IMR-90 (cell line): ENCODE data around the gene TNFRSF9. TPM values are rescaled to one million over a fixed set of nuclear protein-coding genes. Genes with fewer than 3 reads are reported as not detected.
A peak's percentile ranks its signal among the peaks of the same experiment; 100 is the strongest.

Source experiments
- ATAC-seq: fragments of 200-7000 bp; cut with Tn5 transposase; 2 replicates; pipeline ENCODE4 v1.9.1; 2020; ENCODE audit warnings: low read depth, mild to moderate bottlenecking, moderate library complexity
- BruUV-seq: library from RNA; stranded (reverse); fragments of 400-500 nt; replicated peaks from 2 replicates; lab custom pipeline; 2021; lab: Mats Ljungman, UMichigan
- CTCF ChIA-PET: fragments of 300-600 bp; formaldehyde crosslinking; extraction: SDS; loops from one replicate; lab custom pipeline; 2021; ENCODE audit warnings: antibody characterized with exemption; lab: Yijun Ruan, JAX
- POLR2A ChIA-PET: fragments of 300-600 bp; sonication (Branson Sonifier 250); formaldehyde crosslinking; loops from one replicate; lab custom pipeline; 2022; ENCODE audit warnings: antibody characterized with exemption; ENCODE audit not compliant: unreplicated experiment; lab: Charles Lee
- DNase-seq: peaks from one replicate; pipeline ENCODE4 v3.0.0; 2013
- H2AFZ ChIP-seq: replicated peaks from 2 replicates; pipeline ENCODE3; 2013; ENCODE audit warnings: low read length, mild to moderate bottlenecking; ENCODE audit not compliant: poor library complexity
- H2AK5ac ChIP-seq: 2 replicates; pipeline ENCODE4 v1.6.1; 2013; ENCODE audit warnings: low read depth, low read length, inconsistent platforms
- H2AK9ac ChIP-seq: replicated peaks from 2 replicates; pipeline ENCODE3; 2013; ENCODE audit warnings: mild to moderate bottlenecking, low read depth, low read length, moderate library complexity; ENCODE audit not compliant: poor library complexity
- H2BK120ac ChIP-seq: 2 replicates; pipeline ENCODE4 v1.6.1; 2013; ENCODE audit warnings: low read depth, low read length, inconsistent platforms
- H2BK15ac ChIP-seq: 3 replicates; pipeline ENCODE4 v1.6.1; 2013; ENCODE audit warnings: low read depth, low read length, inconsistent platforms
- H2BK20ac ChIP-seq: 2 replicates; pipeline ENCODE4 v1.6.1; 2013; ENCODE audit warnings: low read depth, mild to moderate bottlenecking, inconsistent platforms, low read length, moderate library complexity
- H2BK5ac ChIP-seq: 2 replicates; pipeline ENCODE4 v1.6.1; 2013; ENCODE audit warnings: mild to moderate bottlenecking, low read depth, low read length, inconsistent platforms; ENCODE audit not compliant: poor library complexity, severe bottlenecking
- H3K14ac ChIP-seq: replicated peaks from 2 replicates; pipeline ENCODE4 v1.6.1; 2013; ENCODE audit warnings: low read depth, low read length, inconsistent platforms
- H3K18ac ChIP-seq: 2 replicates; pipeline ENCODE4 v1.6.1; 2013; ENCODE audit warnings: low read depth, low read length, control low read depth
- H3K23ac ChIP-seq: 2 replicates; pipeline ENCODE4 v1.6.1; 2013; ENCODE audit warnings: low read depth, low read length, inconsistent platforms
- H3K27ac ChIP-seq: 2 replicates; pipeline ENCODE4 v1.5.1; 2013; ENCODE audit warnings: mild to moderate bottlenecking, control low read depth, low read length; ENCODE audit not compliant: insufficient read depth
- H3K27me3 ChIP-seq: 2 replicates; pipeline ENCODE4 v1.6.1; 2013; ENCODE audit warnings: low read length; ENCODE audit not compliant: control insufficient read depth, insufficient read depth
- H3K36me3 ChIP-seq: 2 replicates; pipeline ENCODE4 v1.6.1; 2013; ENCODE audit warnings: low read length, mixed read lengths; ENCODE audit not compliant: control insufficient read depth, insufficient read depth
- H3K4ac ChIP-seq: 2 replicates; pipeline ENCODE4 v1.6.1; 2013; ENCODE audit warnings: low read depth, low read length, inconsistent platforms
- H3K4me1 ChIP-seq: 2 replicates; pipeline ENCODE4 v1.6.1; 2013; ENCODE audit warnings: low read length, mixed read lengths; ENCODE audit not compliant: control insufficient read depth, insufficient read depth
- H3K4me2 ChIP-seq: 2 replicates; pipeline ENCODE4 v1.6.1; 2013; ENCODE audit warnings: low read depth, mild to moderate bottlenecking, control low read depth, low read length, moderate library complexity
- H3K4me3 ChIP-seq: 2 replicates; pipeline ENCODE4 v1.5.1; 2013; ENCODE audit warnings: low read depth, mild to moderate bottlenecking, control low read depth, low read length, moderate library complexity; ENCODE audit not compliant: insufficient read depth
- H3K56ac ChIP-seq: 2 replicates; pipeline ENCODE4 v1.6.1; 2013; ENCODE audit warnings: low read length, inconsistent platforms; ENCODE audit not compliant: insufficient read depth; ENCODE audit errors: extremely low read depth
- H3K79me1 ChIP-seq, 2 experiments: 2 replicates each; pipeline ENCODE4 v1.6.1; 2013; ENCODE audit warnings: low read length in 2 of 2, inconsistent platforms in 1 of 2, low read depth in 1 of 2
- H3K9ac ChIP-seq: 2 replicates; pipeline ENCODE4 v1.6.1; 2013; ENCODE audit warnings: low read depth, low read length, control low read depth
- H3K9me1 ChIP-seq: 2 replicates; pipeline ENCODE4 v1.6.1; 2013; ENCODE audit warnings: low read length, inconsistent platforms; ENCODE audit not compliant: insufficient read depth
- H3K9me3 ChIP-seq: 2 replicates; pipeline ENCODE4 v1.6.1; 2013; ENCODE audit warnings: low read length; ENCODE audit not compliant: control insufficient read depth, insufficient read depth
- H4K20me1 ChIP-seq: 2 replicates; pipeline ENCODE4 v1.6.1; 2013; ENCODE audit warnings: low read length, inconsistent platforms; ENCODE audit not compliant: insufficient read depth
- H4K5ac ChIP-seq: 2 replicates; pipeline ENCODE4 v1.6.1; 2013; ENCODE audit warnings: mild to moderate bottlenecking, low read depth, low read length, control low read depth
- H4K8ac ChIP-seq, 2 experiments: 2 replicates each; pipeline ENCODE4 v1.6.1; 2013; ENCODE audit warnings: low read depth in 2 of 2, low read length in 2 of 2, control low read depth in 1 of 2, inconsistent platforms in 1 of 2
- H4K91ac ChIP-seq: 2 replicates; pipeline ENCODE4 v1.6.1; 2013; ENCODE audit warnings: low read depth, low read length, inconsistent platforms; ENCODE audit not compliant: insufficient read depth
- FOS ChIP-seq: fragments of 150-350 bp; IDR thresholded peaks from 2 replicates; pipeline ENCODE4 v1.6.1; 2016; ENCODE audit warnings: low read depth, low read length
- RAD21 ChIP-seq: IDR thresholded peaks from 2 replicates; pipeline ENCODE4 v1.6.1; 2012; ENCODE audit warnings: low read length, improper control_type of control experiment
- WGBS, 2 experiments: methylation state at CpG; one replicate each; pipeline versions ENCODE4 v1.1.5 to v1.1.7; 2013; ENCODE audit warnings: missing lambda C conversion rate in 2 of 2; ENCODE audit not compliant: insufficient read length in 1 of 2; ENCODE audit errors: extremely low coverage in 2 of 2; 5-methylcytosine and 5-hydroxymethylcytosine counted together
- dilution Hi-C: fragments of 300-500 bp; cut with HindIII; formaldehyde crosslinking; loops from one replicate; pipeline ENCODE4 v1.14.3; 2018; ENCODE audit warnings: low sequenced_read_pairs; ENCODE audit not compliant: unreplicated experiment
- in situ Hi-C: fragments of 300-500 bp; cut with MboI; formaldehyde crosslinking; loops from 3 replicates; pipeline ENCODE4 v1.14.3; 2019; ENCODE audit warnings: low sequenced_read_pairs, inconsistent platforms, mixed read lengths
- intact Hi-C: fragments of 100-400 bp; cut with micrococcal nuclease; formaldehyde crosslinking; loops from 2 replicates; pipeline ENCODE4 v1.10.0; 2022
- polyA plus RNA-seq, 3 experiments: library from polyadenylated mRNA; depleted of rRNA; stranded (reverse); fragments of >200 nt; gene quantifications; 2 replicates each; pipeline ENCODE4 v1.2.3, GENCODE V29; 2012; ENCODE audit warnings: low replicate concordance in 1 of 3
- total RNA-seq: library from RNA; depleted of rRNA; stranded (reverse); fragments of >200 nt; gene quantifications from 2 replicates; pipeline ENCODE4 v1.2.3, GENCODE V29; 2012

TNFRSF9 gene
- total and polyA plus RNA-seq, 2 of the 4 experiments (the other 2 are of a cell fraction): 0.43 to 0.72 TPM

DNA sequence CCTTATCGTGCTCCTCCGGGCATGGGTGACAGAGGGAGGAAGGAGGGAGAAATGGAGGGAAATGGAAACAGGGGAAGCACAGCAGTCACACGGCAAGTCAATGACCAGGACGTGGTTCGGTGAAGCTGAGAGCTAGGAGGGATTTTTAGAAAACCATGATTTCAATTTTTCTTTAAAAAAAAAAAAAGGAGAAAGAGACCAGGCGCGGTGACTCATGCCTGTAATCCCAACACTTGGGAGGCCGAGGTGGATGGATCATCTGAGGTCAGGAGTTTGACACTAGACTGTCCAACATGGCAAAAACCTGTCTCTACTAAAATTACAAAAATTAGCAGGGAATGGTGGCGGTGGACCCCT lies 776 bp upstream of the TNFRSF9 start:
- H2BK120ac ChIP-seq: no peak overlapping the region
- H3K9ac ChIP-seq: no peak overlapping the region
- H3K27me3 ChIP-seq: peaks cover 26% of the 10 kb centered on the region
- intact Hi-C loops: no loop called here
- TF ChIP-seq RAD21 (no peak), FOS (peak; percentile 41; the same call in 1 of the 2 replicates)
- in situ Hi-C loops: no loop called here
- no peak overlapping the region; the same call in 1 of the 2 replicates for H3K4ac ChIP-seq
- peak overlapping the region; percentile 1; the same call in 1 of the 2 replicates for H2AK5ac ChIP-seq
- no peak overlapping the region for H4K5ac ChIP-seq
- H3K79me1 ChIP-seq: no peaks in the 10 kb centered on the region
- no peak overlapping the region for H3K56ac ChIP-seq
- ChIA-PET POLR2A (interaction anchor here (0.7 kb wide), 1 partner anchor 161 kb away, joined by 3 read pairs; no protein-coding TSS in a partner anchor), CTCF (interaction anchor here (0.7 kb wide), 1 partner anchor 10 kb away, joined by 3 read pairs; no protein-coding TSS in a partner anchor)
- peak overlapping the region; percentile 66 for H2AFZ ChIP-seq
- H3K27ac ChIP-seq: no peak overlapping the region
- H2BK15ac ChIP-seq: 0 out of 3 replicates have a peak overlapping the region, but pooled peaks have one; percentile 4
- H4K20me1 ChIP-seq: no peaks in the 10 kb centered on the region
- H3K14ac ChIP-seq: no peak overlapping the region
- dilution Hi-C loops: no loop called here
- no peaks in the 10 kb centered on the region for H3K9me3 ChIP-seq
- no CpG with 5 or more reads among the region's 9 CpGs for WGBS, 2 experiments
- BruUV-seq: no TSS peak
- H3K36me3 ChIP-seq: no peaks in the 10 kb centered on the region
- H3K4me1 ChIP-seq: peaks cover 8% of the 10 kb centered on the region
- no peak overlapping the region for H3K4me3 ChIP-seq
- ATAC-seq (no peak), DNase-seq (peak; percentile 46)
- no peak overlapping the region for H4K8ac ChIP-seq
- no peak overlapping the region for H2BK20ac ChIP-seq
- H2BK5ac ChIP-seq: no peak overlapping the region
- peaks cover 8% of the 10 kb centered on the region for H3K9me1 ChIP-seq
- no peak overlapping the region for H4K91ac ChIP-seq
- no peak overlapping the region for H3K18ac ChIP-seq
- H2AK9ac ChIP-seq: peak overlapping the region; percentile 53
- H3K23ac ChIP-seq: no peak overlapping the region
- H3K4me2 ChIP-seq: no peak overlapping the region
